B cell (primary cell): ENCODE results near the gene IL17REL.

ENCODE experiments used
- EZH2 ChIP-seq: IDR thresholded peaks from 2 replicates; pipeline ENCODE4 v1.6.1; 2012; ENCODE audit warnings: borderline replicate concordance, low read depth, mild to moderate bottlenecking, moderate library complexity, low read length; ENCODE audit not compliant: insufficient read depth, poor library complexity, severe bottlenecking
- TF ChIP-seq, protein P1 (sequence below): fragments of 200-600 bp; IDR thresholded peaks from one replicate; pipeline ENCODE4 v1.8.0; 2022; ENCODE audit warnings: antibody characterized with exemption, mild to moderate bottlenecking

GRCh38 chr22:50061141-50061823, 48.7 kb upstream of the IL17REL start:
- TF ChIP-seq, protein P1, sequence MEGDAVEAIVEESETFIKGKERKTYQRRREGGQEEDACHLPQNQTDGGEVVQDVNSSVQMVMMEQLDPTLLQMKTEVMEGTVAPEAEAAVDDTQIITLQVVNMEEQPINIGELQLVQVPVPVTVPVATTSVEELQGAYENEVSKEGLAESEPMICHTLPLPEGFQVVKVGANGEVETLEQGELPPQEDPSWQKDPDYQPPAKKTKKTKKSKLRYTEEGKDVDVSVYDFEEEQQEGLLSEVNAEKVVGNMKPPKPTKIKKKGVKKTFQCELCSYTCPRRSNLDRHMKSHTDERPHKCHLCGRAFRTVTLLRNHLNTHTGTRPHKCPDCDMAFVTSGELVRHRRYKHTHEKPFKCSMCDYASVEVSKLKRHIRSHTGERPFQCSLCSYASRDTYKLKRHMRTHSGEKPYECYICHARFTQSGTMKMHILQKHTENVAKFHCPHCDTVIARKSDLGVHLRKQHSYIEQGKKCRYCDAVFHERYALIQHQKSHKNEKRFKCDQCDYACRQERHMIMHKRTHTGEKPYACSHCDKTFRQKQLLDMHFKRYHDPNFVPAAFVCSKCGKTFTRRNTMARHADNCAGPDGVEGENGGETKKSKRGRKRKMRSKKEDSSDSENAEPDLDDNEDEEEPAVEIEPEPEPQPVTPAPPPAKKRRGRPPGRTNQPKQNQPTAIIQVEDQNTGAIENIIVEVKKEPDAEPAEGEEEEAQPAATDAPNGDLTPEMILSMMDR, result no peak
- no peak for TF ChIP-seq EZH2
